Gastrocnemius medialis (tissue), 4 donors: ENCODE measurements around the gene ZNF440.

Experiments
- POLR2A ChIP-seq, 2 donors: fragments of 450-650 bp; IDR thresholded peaks; one replicate each; pipeline ENCODE4 v1.6.1; 2017; ENCODE audit warnings: antibody characterized with exemption in 2 of 2, mild to moderate bottlenecking in 2 of 2, moderate library complexity in 2 of 2
- TF ChIP-seq, protein P1 (sequence below), 5 experiments: fragments of 450-650 bp in 3 of 5; fragments of 200-600 bp in 2 of 5; sonication (generic) in 2 of 5; IDR thresholded peaks in 4 of 5; conservative IDR thresholded peaks in 1 of 5; 1 replicate in 4 of 5; 2 replicates in 1 of 5; pipeline ENCODE4 v1.5.1; 2016 to 2019; ENCODE audit warnings: antibody characterized with exemption in 5 of 5, mild to moderate bottlenecking in 3 of 5, moderate library complexity in 3 of 5

DNA sequence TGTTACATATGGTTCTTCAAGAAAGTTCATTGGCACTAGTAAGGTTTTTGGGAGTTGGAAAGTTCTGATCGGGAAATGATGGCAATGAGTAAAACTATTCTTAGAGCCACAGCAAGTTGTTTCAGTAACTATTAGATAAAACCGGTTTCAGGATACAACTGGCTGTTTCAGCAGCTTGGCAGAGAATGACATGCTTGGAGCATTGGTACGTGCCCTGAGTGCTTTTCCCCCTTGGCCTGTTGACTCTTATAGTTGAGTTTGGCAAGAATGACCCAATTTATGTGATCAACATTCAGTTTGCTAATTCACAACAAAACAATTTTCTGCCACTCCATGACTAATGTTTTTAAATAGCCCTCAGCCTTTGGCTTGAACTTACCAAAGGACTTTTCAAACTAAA lies 26.5 kb upstream of the ZNF440 start:
- TF ChIP-seq, protein P1, sequence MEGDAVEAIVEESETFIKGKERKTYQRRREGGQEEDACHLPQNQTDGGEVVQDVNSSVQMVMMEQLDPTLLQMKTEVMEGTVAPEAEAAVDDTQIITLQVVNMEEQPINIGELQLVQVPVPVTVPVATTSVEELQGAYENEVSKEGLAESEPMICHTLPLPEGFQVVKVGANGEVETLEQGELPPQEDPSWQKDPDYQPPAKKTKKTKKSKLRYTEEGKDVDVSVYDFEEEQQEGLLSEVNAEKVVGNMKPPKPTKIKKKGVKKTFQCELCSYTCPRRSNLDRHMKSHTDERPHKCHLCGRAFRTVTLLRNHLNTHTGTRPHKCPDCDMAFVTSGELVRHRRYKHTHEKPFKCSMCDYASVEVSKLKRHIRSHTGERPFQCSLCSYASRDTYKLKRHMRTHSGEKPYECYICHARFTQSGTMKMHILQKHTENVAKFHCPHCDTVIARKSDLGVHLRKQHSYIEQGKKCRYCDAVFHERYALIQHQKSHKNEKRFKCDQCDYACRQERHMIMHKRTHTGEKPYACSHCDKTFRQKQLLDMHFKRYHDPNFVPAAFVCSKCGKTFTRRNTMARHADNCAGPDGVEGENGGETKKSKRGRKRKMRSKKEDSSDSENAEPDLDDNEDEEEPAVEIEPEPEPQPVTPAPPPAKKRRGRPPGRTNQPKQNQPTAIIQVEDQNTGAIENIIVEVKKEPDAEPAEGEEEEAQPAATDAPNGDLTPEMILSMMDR (IDR thresholded peaks at IDR 0.05 in 4 of 5, conservative IDR thresholded peaks at IDR 0.05 in 1 of 5), result no peak
- TF ChIP-seq POLR2A (IDR thresholded peaks at IDR 0.05), result no peak
